NCI-H2171 (cell line): ENCODE data around the gene ARMC3.
A peak's percentile ranks its signal among the peaks of the same experiment; 100 is the strongest.
"Not testable (repeated sequence)": the region's sequence is repeated elsewhere in the genome, so short reads cannot be mapped to it uniquely, and the experiment has no call there.

ENCODE experiments used
- DNase-seq: peaks from one replicate; lab custom pipeline; 2025; lab: John Stamatoyannopoulos, UW

Gene ARMC3

DNA sequence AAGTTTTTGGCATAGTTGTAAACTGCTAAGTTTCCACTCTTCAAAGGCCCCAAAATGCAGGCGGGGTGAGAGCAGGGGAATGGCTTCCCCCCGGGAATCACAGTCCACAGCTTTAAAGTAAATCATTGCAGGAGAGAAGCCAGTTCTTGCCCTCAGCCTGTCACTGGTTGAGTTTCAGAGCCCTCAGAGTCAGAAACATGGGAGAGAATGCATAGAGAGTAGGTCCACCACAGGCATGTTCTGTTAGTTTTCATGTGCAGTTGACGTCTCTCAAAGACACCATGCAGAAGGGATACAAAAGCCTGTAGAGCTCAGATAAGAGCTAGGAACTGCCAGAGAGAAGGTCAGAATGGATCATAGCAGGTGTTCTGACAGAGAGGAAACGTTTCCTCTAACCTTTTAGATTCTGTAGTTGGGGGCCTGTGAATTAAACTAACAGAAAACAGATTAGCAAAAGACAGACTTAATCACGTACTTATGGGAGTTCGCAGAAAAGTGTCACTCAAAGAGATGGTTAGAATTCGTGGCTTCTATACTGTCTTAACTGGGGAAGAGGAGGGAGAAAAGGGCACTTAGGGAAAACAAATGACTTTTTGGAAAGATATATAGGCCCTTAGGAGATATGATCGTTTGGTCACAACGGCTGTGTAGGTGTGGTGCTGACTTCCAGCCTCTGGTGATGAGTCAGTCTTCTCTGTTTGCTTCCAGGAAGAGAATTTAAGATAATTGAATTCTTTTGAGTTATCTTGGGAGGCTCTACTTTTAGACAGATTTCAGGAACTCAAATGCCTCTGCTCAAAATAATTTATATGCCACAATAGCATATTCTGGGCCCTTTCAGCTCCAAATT lies 119.6 kb downstream of the ARMC3 start:
- DNase-seq: no peak

DNA sequence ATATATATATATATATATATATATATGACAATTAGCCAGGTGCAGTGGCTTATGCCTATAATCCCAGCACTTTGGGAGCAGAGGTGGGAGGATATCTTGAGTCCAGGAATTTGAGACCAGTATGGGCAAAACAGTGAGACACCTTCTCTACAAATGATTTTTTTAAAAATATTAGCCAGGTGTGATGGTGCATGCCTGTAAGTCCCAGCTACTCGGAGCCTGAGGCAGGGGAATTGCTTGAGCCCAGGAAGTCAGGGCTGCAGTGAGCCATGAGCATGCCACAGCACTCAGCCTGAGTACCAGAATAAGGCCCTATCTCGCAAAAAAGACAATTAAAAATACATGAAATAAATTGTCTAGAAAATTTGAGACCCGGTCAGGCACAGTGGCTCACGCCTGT lies 120.3 kb downstream of the ARMC3 start:
- DNase-seq: no peak

DNA sequence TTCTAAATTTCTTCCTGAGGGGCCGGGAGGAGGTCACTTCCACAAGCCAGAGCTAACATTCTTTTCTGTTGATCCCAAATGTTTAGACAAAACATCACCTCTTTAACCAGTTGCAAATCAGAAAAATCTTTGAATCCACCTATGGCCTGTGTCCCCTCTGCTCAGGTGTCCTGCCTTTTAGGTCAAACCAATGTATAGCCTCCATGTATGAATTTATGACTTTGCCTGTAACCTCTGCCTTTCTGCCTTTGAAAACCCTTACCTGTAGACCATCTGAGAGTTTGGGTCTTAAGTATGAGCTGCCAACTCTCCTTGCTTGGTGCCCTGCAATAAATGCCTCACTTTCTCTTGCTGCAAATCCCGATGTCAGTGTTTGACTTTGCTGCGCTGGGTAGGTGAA lies 123.4 kb downstream of the ARMC3 start:
- no peak for DNase-seq

DNA sequence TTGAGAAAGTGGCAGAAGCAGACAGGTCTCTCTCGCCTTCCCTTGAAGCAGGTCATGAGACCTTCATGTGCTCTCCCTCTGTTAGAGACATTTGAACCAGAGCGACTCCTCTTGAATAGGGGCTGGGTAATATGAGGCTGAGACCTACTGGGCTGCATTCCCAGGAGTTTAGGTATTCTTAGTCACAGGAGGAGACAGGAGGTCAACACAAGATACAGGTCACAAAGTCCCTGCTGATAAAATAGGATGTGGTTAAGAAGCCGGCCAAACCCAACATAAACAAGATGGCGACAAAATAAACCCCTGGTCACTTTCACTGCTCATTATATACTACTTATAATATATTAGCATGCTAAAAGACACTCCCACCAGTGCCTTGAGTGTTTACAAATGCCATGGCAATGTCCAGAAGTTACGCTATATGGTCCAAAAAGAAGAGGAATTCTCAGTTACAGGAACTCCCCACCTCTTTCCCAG lies 124.0 kb downstream of the ARMC3 start:
- DNase-seq: no peak

DNA sequence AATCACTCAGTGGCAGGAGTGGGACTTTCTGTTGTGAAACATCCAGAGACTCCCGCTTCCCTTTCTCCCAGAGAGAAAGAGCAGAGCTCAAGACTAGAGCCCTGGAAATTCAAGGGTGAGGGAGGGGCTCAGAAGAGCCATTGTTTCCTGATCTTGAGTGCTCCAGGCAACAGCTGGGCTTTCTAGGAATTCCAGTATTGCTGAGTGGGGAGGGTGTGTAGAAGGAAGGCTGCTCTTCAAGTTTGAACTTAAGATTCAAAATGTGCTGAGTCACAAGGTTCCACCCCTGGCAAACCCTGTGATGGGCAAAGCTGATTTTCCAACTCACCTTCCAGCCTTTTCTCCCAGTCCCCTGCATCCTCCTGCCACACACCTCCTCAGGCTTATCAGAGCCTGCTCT lies 125.2 kb downstream of the ARMC3 start:
- DNase-seq: no peak

DNA sequence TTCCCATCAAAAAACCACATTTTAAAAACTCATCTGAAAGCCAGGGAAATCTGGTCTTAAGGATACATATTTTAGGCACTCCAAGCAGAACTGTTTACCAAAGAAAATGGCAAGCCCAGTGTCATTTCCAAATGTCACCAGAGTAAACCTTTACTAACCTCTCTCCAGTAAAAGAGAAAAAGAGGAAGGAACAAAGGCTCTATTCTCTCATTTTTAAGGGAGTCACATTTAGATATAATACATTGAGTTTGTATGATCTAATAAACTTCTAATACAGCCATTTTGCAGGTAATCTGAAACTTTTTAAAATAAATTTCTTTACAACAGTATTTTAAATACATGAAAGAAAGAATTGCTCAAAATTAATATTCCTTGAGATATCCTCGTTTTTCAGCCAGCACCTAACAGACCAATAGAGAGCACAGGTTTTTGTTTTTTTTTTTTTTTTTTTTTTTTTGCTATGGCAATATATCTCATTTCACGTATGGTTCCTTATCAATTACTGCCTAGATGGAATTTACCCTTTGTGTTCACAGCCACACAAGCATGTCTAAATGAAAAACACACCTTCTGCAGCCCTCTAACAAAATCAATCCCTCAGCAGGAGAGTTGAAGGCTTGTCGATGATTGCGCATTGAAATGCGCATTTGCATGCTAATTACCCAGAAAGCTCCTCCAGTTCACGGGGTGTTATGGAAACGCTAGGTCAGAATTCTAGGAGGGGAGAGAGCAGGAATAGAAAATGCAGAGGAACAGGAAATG lies 127.8 kb downstream of the ARMC3 start:
- DNase-seq: no peak

DNA sequence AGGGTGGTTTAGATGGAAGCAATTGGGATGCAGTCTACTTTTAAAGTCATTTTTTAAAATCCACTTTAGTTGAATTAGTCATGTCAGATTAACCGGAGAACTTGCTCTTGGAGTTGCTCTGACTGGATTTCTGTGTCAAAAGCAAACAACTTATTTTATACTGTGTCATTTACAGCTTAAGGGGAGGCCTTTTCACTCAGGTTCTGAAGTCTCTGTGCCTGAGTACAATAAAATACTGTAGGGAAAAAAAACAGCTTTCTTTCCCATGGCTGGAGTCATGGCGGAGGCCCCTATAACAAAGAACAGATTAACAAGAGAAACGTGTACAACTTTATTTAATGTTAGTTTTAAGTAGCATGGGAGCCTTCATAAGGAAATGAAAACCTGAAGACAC lies 128.3 kb downstream of the ARMC3 start:
- DNase-seq: no peak

DNA sequence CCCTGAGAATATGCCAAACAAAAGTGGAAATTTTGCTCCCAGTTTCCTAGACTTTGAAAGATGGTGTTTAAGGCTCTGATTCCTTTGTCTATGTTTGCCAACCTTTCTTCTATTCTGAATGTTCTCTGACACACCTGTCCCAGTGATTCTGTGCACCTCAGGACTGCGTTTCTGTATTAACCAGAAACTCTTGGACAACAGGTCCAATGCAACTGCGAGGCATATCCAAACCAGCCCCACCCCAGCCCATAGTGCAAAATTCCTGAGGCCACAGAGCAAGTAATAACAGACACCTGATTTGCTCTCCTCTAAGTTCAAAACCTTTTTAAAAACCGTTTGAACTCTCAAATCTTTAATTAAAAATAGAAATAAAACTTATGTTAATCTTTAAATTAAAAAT lies 130.5 kb downstream of the ARMC3 start:
- no peak for DNase-seq

DNA sequence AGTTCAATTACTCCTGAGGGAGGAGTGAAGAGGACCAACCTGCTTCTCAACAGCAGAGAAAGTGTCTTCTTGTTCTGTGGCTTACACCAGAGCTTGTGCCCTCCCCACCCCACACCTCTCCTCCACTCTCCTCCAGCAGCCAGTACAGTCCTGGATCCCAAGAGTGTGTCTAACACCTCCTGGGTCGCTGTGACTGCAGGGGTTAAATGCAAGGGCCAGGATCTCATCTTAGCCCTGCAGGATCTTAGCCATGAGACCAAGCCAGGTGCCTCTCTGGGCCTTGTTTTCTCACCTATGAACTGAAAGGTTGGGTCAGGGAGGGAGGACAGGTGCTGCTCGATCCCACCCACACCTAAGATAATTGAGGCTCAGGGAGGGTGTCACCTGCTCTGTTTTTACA lies 133.1 kb downstream of the ARMC3 start:
- DNase-seq: no peak

DNA sequence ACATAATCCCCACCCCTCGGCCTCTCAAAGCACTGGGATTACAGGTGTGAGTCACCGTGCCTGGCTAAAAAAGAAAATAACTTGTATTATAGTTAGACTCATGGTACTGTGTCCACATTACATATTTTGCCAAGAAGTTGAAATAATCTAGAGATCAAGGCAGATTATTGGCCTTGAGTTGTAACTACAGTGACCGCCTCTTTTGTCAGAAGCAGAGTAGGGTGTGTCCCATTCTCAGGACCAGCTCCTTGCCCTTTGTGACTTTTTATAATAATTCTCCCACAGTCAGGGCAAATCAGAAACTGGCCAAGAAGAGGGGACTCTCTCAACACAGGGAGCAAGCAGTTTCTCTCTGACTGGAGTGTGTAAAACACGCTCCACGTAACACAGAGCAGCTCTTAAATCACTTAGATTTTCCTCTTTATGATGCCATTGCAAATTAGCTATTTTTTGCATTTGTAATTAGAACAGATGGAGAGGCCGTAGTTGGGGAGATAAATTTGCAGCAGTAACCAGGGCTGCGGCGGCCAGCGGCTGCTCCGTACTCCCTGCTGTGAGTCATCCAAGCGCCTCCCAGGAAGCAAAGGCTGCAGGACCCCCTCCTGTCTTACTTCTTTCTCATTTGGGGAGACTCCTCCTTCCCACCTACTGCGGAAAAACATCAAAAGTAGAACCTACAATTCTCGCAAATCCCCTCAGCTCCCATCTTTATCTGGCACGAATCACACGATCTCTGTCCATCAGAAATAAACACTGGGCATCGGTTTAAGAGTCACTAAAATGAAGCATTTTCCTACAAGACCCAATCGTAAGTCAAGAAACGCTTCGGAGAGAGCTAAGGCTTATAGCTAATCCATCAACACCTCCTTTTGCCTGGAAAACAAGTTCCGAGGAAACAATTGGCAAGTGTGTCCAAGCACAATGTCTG lies 135.5 kb downstream of the ARMC3 start:
- no peak for DNase-seq

DNA sequence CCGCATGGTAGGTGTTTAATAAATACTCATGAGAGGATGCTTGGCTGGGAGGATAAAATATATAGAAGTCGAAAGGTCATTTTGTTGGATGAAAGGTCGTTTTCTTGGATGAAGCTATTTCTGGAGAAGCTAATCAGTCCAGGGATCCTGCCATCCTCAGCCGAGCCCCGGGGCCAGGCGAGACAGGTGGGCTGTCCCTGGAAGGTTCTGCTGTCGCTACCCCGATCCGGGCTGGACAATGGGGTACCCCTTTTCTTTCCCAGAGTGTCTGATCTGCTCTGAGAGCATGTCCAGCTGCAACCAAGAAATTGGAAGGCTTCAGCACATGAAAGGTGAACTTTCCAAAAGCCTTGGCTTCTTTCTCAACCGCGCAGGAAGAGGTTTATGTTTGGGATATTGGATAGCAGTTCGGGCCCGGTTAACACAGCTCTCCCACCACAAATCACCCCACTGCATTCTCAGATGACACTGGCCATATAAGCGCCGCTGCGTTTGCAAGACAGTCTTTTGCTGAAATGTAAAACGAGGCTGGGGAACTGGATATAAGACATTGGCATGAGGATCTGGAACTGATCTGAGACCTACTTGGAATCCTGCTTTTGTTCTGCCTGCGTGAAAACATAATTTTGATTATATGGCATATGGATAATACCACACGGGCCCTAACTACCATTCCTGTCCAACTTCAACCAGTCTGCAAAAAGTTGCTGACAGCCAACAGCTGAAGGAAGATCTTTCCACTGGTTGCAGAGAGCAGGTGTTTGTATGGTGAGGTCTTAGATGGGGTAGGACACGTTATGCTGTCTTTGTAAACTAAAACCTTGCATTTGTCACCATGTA lies 136.3 kb downstream of the ARMC3 start:
- DNase-seq: no peak

DNA sequence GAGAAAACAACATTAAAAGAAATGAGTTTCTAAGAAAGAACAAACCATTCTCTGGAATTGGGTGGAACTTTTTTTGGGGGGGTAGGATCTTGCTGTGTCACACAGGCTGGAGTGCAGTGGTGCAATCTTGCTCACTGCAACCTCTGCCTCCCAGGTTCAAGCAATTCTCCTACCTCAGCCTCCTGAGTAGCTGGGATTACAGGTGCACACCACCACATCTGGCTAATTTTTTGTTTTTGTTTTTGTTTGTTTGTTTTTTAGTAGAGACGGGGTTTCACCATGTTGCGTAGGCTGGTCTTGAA lies 136.9 kb downstream of the ARMC3 start:
- DNase-seq: not testable (repeated sequence)

DNA sequence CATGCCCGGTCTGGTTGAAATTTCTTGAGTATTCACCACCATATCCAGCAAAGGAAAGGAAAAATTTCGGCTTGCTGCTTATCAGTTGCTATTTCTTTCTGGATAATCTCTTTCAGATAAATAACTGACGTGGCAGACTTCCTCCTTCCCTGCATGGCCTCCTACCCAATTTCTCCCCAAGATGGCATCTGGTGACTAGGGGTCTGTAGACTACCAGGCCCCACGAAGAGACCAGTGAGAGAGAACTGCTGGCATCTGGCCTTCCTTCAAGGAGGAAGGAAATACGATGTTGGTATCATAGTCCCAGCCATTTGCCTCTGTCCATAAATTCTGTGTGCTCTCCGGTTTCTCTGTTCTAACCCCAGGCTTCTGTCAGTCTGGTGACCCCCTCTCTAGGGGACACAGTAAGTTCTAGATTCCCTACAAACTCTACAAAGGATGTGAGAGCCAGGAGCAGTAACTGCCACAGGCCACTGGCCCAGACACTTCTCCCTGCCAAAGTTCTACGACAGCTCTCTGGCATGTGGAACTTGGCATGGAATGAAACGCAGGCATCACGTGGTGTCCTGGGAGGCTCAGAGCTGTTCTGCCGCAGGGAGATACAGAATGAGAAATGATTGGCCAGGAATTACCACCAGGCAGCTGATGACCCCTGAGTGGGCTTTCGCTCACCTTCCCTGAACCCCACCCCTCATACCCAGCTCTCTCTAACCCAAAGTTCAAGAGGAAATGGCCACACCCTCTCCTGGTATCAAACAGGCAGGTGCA lies 137.5 kb downstream of the ARMC3 start:
- no peak for DNase-seq

DNA sequence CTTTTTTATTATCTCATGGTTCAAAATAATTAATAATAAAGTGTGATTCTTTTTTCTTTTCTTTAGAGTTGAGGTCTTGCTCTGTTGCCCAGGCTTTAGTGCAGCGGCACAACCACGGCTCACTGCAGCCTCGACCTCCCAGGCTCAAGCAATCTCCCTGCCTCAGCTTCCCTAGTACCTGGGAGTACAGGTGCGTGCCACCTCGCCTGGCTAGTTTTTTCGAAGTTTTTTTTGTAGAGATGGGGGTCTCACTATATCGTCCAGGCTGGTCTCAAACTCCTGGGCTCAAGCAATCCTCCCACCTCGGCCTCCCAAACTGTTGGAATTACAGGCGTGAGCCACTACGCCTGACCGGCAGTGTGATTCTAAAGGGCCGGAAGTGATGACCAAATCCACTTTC lies 139.5 kb downstream of the ARMC3 start:
- DNase-seq: no peak

DNA sequence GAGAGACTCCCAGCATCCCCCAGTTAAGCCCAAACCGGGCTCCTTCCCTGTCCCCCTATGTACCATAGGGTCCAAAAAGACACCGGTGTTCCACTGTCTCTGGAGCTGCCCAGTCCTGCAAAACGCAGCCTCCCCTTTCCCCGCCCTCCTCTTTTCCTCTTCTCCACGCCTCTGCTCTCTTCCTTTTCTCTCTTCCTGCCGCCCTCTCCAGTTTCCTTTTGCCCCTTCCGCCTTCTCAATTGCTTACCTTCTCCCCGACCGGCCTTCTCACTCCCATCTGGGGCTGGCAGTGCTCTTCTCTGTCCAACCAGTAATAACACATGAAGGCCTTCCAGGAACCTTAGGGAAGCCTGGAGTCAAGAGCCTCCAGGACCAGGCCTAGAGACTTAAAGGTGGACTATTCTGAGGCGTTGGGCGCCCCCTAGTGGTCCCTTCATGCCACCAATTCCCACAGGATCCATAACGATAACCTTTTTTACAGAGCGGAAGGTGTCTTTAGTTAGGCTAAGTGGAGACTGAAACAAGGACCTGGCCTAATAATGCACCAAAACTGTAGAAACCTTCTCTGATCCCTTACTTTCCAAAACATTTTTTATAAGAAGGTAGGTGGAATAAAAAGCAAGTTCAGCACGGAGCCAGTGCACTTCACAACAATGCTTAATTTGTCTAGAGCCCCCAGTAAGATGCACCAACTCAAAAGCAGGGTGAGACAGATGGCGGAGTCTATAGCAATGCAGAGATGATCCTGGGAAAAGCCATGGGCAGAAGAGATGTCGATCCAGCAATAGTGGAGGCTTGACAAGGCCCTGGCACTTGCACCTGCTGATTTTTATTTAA lies 140.3 kb downstream of the ARMC3 start:
- DNase-seq: peak; percentile 7

DNA sequence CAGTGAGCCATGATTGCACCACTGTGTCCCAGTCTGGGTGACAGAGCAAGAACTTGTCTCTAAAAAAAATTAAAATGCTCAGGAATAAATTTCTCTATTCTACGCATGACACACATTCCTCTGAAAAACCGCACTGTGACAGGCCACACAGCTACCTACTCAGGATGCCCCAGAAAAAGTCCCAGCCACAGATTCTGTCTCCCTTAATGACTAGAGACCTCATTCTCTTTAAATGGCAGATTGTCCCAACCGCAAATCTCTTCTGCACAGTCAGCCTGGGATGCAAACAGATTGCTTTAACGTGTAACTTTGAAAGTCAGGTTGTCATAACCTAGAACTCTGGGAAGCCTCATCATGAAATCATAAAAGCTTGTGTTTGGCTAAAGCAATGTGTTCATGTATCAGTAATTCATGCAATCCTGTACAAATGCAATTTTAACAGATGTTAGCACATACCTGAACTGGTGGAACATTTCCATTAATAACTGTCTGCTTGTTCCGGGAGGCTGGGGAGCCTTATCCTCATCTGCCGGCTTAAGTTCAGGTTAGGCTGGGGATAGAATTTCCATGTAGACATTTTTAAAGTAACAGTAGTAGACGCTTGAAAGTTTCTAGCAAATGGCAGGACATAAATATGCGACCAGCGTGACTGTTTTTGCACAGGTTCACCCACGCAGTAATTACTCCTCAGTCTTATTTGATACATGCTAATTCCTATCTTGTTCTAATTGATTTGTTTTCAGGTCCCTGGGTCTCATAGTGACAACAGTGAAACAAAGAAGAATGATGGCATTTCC lies 141.4 kb downstream of the ARMC3 start:
- no peak for DNase-seq

DNA sequence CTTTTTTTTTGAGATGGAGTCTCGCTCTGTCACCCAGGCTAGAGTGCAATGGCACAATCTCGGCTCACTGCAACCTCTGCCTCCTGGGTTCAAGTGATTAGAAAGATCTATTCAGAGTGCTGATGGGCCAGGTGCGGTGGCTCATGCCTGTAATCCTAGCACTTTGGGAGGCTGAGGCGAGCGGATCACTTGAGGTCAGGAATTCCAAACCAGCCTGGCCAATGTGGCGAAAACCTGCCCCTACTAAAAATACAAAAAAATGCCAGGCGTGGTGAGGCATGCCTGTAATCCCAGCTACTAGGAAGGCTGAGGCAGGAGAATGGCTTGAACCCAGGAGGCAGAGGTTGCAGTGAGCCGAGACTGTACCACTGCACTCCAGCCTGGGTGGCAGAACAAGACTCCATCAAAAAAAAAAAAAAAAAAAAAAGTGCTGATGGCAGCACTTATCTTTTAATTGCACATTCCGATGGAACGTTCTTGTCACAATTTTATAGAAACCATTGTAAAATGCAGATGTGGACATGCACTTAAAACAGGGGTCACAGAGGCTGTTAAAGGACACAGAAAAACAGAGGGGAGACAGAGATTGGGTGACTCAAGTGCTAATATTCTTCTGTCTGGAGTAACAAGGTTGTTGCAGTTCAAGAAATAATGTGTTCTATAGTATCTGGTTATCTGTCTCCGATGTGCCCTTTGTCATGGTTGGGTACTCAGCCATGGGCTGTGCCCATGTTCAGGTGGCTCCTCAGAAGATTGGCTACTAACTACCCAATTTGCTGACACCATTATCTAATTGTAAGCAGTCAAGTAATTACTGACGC lies 142.4 kb downstream of the ARMC3 start:
- DNase-seq: not testable (repeated sequence)

DNA sequence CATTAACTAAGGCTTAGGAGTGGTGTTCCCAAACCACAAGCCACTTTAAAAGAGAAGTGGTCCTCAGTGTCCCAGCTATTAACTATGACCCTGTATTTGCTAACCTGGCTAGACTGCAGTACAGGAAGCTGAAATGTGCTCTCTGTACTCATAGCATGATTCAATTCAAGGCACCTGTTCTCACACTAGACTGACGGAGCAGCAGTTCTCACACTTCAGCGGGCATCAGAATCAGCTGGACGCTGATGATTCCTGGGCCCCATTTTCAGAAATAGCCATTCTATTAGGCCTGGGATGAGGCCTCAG lies 143.0 kb downstream of the ARMC3 start:
- no peak for DNase-seq
